Mucosa of gallbladder (tissue), 1 donor: Measurements from ENCODE around the gene RAPGEF4. TPM values are rescaled to one million over a fixed set of nuclear protein-coding genes. Genes with fewer than 3 reads are reported as not detected.

Experiments used
- DNase-seq: peaks from one replicate; pipeline ENCODE4 v3.0.0-alpha.2; 2020; ENCODE audit warnings: low spot score
- total RNA-seq: library from RNA; stranded (reverse); gene quantifications from one replicate; pipeline ENCODE4 v1.2.1, GENCODE V29; 2021
- donor health status: DM: no; HTN: no; CAD: no.

RAPGEF4 gene
- total RNA-seq, 1 donor from 2014 or later, result 6.4 TPM

DNA sequence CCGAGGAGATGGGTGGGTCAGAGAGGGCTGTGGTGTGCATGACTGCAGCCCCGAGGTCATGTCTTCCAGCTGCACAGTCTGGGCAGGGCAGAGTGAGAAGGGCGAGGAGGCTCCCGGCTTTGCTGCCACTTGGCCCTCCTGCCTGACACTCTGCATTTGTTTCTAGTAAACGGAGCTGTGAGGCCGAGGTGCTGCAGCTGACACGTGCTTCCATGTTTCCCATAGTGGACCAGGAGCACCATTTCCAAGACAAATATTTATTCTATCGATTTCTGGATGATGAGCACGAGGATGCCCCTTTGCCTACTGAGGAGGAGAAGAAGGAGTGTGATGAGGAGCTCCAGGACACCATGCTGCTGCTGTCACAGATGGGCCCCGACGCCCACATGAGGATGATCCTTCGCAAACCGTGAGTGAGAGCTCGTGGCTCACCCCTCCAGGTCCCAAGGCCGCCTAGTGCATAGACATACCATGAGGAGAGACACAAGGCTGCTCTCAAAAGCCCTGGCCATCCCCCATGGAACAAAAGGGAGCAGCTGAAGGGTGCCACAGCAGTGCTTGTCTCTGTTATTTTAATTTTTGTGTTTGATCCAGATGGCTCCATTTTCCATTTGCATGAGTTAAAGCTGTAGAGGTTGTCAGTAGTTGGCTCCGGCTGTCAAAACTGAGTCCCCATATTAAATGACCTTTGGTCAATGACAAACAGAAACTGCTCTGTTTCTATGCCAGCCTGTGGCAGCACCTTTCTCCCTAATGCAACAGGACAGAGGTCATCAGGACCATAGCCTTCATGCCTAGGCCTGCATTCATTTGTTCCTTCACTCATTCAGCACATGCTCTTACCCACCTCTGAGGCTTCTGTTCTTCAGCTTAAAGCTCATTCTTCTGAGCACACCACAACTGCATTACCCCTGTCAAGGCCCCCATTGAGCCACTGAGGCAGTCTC lies 231.7 kb downstream of the RAPGEF4 start:
- DNase-seq, result no peak

DNA sequence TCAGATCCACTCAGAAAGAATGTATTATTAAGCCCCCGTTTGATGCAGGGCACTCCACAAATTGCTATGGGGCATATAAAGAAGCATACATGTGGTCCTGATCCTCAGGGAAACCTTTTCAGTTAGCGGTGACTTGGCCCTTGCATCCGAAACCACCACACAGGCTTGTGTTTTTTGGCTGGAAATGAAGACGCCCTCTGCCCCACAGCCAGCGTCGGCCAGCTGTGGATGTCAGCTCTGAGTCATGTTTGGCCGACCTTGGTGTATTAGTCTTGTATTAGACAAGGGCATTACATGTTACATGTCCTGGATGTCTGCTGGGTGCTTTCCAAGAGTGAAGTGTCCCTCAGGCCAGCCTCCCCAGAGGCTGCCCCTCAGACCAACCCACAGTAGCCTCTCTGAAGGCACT lies 232.4 kb downstream of the RAPGEF4 start:
- DNase-seq, result peak; percentile 45

- DNase-seq, result no peak
Measured at GRCh38 chr2:172969166-172969565, 233.5 kb downstream of the RAPGEF4 start.

DNA sequence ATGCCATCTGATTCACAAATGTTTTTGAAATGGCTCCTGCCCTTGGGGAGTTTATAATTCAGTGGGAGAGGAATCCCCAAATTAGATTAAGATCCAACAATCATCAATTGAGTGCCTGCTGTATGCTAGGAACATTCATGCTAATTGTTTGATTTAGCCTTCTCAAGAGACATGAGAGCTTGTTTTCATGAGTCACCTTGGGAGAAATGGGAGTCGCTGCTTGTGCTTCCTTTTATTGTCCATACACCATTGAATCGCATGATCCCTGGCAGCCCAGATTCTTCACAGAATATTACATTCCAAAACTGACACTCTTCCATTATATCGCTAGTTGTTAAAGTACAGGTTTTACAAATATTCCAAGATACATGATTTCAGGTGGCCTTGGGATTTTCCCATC lies 234.0 kb downstream of the RAPGEF4 start:
- no peak for DNase-seq

DNA sequence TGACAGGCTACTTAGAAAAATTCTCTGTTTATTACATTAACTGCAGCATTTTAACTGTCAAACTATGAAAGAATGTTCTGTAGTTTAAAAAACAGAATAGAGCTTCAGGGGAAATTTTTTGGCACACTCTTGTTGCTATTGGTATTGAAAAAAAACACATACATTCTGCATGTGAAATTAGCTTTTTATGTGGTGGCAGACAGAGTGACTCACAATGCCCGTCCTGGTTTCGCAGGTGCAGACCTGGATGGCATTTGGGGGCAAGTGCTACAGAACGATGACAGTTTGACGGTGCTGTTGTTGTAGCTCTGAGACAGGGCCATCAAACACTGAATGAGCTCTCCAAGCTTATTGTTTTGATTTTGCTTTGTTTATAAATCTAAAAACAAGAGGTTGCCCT lies 235.0 kb downstream of the RAPGEF4 start:
- DNase-seq, result no peak

- DNase-seq, result no peak
Measured at GRCh38 chr2:172972005-172972619, 236.5 kb downstream of the RAPGEF4 start.

DNA sequence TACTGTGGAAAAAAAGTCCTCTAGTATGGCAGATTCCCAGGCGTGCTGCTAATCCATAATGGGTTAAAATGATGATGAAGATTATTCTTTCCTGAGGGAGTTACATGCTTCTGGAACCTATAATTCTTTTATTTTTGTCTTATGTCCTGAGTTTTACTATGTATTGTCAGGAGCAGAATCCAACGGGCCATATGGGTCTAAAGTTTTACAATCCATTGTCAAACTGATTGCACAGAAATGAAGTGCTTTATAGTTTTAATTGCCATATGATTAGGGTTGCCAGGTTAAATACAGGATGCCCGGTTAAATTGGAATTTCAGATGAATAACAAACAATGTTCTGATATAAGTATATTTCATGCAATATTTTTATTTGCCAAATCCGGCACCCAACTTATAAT lies 239.1 kb downstream of the RAPGEF4 start:
- no peak for DNase-seq

- DNase-seq, result no peak
Measured at GRCh38 chr2:172976116-172976515, 240.5 kb downstream of the RAPGEF4 start.

- DNase-seq, result no peak
Measured at GRCh38 chr2:172976816-172977215, 241.2 kb downstream of the RAPGEF4 start.

GRCh38 chr2:172977270-172978062 lies 241.8 kb downstream of the RAPGEF4 start:
- DNase-seq, result no peak

DNA sequence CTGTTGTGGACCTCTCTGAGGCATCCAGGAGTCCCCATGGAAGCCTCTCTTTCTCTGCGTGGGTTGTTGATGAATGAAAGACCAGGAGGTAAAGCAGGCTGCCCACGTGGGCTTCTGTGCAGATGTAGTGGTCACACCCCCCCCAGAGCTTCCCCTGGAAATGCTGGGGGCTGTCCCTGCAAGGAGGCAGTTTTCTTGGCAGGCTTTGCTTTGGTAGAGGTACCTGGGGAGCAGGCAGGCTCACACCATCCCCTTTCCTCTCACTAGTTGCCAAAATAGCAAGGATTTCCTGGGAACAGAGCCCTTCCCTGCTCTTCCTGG lies 242.4 kb downstream of the RAPGEF4 start:
- no peak for DNase-seq

DNA sequence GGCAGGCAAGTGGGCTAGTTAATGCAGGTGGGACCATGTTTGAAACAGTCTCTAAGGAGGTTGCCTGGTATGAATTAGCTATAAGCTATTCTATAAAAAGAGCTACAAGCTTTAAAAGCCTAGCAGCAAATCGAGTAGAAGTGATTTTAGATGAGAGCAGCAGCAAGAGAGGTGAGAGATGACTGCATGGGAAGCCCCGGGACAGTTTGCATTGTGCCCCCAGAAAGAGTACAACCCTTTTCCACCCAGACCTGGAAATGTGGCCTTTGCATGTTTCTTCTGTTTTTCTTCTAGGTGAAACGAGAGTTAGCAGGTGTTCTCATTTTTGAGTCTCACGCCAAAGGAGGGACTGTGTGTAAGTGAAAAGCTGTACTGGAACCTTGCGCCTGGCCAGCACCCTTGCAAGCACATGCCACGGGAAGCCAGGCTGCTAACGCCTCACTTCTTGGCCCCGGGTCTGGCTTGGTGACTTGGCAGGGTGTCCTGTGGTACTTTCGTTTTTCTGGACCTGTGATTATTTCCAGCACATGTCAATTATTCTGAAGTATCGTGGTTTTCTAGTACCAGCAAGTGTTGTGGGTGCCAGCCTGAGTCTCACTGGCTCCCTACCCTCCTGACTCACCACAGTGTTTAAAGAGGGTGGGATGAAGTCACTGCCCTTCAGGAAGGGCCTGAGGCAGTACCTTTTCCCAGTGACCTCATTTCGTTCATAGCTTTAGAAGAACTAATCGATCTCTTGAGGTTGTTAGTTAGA lies 249.7 kb downstream of the RAPGEF4 start:
- DNase-seq, result no peak

- DNase-seq, result no peak
Measured at GRCh38 chr2:172986040-172986439, 250.4 kb downstream of the RAPGEF4 start.

GRCh38 chr2:172988728-172989127 lies 253.1 kb downstream of the RAPGEF4 start:
- DNase-seq, result no peak

- DNase-seq, result no peak
Measured at GRCh38 chr2:172991031-172991430, 255.4 kb downstream of the RAPGEF4 start.

DNA sequence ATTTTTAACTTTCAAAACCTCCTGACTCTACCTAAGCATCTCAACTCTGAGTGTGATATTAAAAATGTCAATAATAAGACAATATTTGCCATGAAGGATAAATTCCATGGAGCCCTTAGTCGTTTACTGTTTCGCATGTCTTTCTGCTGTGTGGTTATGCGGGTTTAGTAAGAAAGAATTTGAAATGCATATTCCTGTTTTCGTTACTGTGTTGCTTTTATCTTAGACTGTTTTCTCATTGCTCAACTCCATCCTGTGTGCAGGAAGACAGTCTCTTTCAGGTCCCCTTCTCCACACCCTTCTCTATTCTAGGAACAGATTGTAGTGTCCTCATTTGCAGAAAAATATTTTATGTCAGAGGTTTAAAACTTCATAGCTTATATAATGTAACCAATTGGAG lies 257.5 kb downstream of the RAPGEF4 start:
- no peak for DNase-seq

DNA sequence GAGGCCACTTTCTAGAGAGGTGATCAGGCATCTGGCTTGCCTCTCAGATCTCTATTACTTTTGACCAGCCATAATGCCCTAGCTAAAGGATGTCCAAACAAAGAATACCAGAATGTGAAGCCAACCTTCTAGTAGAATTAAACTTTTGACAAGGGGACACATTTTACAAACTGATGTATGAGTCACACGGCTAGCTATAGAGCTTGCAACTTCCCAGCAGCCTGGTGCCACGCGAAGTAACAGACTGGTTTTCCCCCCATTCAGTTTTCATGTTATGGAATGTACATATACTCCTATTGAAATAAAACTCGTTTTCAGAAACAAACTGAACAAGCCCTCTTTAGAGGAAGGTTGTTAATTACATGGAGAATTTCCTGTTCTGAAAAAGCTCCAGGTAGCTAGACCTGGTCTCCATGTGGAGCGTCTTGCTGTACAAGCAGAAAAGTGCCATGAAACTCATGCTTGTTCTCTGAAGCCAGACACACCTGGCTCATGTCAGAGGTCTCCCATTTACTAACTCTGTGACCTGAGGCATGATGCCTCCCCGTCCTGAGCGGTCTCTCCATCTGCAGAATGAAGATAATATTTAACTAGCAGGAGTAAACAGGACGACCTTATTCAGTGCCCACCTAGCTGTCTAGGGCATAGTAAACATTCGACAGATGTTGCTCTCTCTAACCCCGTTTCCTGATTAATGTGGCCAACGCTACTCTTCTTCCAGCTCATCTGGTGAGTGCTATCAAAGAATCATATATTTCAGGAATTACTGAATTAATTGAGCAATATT lies 258.5 kb downstream of the RAPGEF4 start:
- no peak for DNase-seq

- DNase-seq, result no peak
Measured at GRCh38 chr2:172994864-172995263, 259.2 kb downstream of the RAPGEF4 start.

- peak; percentile 32 for DNase-seq
Measured at GRCh38 chr2:172995323-172996244, 259.9 kb downstream of the RAPGEF4 start.
